ENCODE data around the gene STXBP5. TPM values are rescaled to one million over a fixed set of nuclear protein-coding genes. Genes with fewer than 3 reads are reported as not detected.

Gene STXBP5
- polyA plus RNA-seq, 1 experiment = 21.0 TPM

GRCh38 chr6:147331401-147331800, 127.2 kb downstream of the STXBP5 start:
- H3K4me3 ChIP-seq (ENCODE audit: low read depth, low read length) = no peak overlapping the region
- peaks cover 6% of the 10 kb centered on the region for H3K36me3 ChIP-seq (ENCODE audit: control insufficient read depth, insufficient read depth, low read length)
- CTCF ChIA-PET = interaction anchor here (1.5 kb wide), 1 partner anchor 474 kb away, joined by 4 read pairs; no protein-coding TSS in a partner anchor
- no peak for TF ChIP-seq CTCF (IDR thresholded peaks at IDR 0.05; ENCODE audit: insufficient read depth, low read depth, low read length)
- DNase-seq (ENCODE audit: low read depth) = no peak
- POLR2A ChIA-PET = interaction anchor here (0.6 kb wide), 1 partner anchor 10 kb away, joined by 17 read pairs; no protein-coding TSS in a partner anchor
- no peaks in the 10 kb centered on the region for H3K27me3 ChIP-seq (ENCODE audit: control insufficient read depth, insufficient read depth, low read length)

DNA sequence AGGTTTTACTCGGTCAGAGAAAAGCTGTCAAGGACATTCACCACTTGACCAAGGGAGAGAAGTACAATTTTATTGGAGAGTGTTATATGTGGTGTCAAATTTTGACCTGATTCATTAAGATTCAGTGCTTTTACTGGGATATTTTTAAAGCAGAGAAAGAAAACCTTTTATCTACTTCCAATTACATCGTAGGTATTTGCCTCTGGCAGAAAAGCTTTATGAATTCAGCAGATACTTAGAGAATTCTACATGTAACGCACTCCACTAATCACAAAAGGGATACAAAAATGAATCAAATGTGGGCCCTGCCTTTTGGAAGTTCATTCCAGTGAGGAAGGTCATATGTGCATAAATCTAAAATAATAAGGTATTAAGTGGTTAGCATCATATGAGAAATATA, 133.7 kb downstream of the STXBP5 start:
- POLR2A ChIA-PET = no interaction called here
- no peak for DNase-seq (ENCODE audit: low read depth)
- CTCF ChIA-PET = no interaction called here

DNA sequence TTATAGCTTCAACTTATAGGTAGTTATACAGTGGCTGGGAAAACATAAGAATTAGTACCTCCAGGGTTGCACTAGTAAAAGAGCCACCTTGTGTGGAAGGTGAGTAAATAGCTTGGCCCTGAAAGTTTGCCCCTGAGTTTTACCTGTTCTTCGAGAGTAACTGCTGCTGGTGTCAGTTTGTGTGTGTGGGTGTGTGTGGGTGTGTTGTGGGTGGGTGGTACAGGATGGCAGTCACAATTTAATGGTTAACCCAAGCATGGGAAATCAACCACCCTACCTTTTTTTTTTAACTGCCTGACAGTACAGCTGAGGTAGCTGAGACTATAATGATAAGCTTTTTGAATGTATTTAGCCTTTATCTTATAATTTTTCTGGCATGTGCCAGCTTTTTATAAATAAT, 137.3 kb downstream of the STXBP5 start:
- POLR2A ChIA-PET = interaction anchor here (0.6 kb wide), 1 partner anchor 10 kb away, joined by 17 read pairs; no protein-coding TSS in a partner anchor
- Histone ChIP-seq H3K27me3 (ENCODE audit: control insufficient read depth, insufficient read depth, low read length) (no peaks in the 10 kb centered on the region), H3K4me3 (ENCODE audit: low read depth, low read length) (no peak overlapping the region), H3K36me3 (ENCODE audit: control insufficient read depth, insufficient read depth, low read length) (peaks cover 3% of the 10 kb centered on the region; the same call in 1 of the 2 replicates)
- no peak for TF ChIP-seq CTCF (IDR thresholded peaks at IDR 0.05; ENCODE audit: insufficient read depth, low read depth, low read length)
- CTCF ChIA-PET = interaction anchor here (1.2 kb wide), 1 partner anchor 14 kb away, joined by 3 read pairs; no protein-coding TSS in a partner anchor
- no peak for DNase-seq (ENCODE audit: low read depth)

More for the DNA sequence above, 133.7 kb downstream of the STXBP5 start:
- peaks cover 1% of the 10 kb centered on the region; the same call in 1 of the 2 replicates for H3K36me3 ChIP-seq (ENCODE audit: control insufficient read depth, insufficient read depth, low read length)
- TF ChIP-seq CTCF (IDR thresholded peaks at IDR 0.05; ENCODE audit: insufficient read depth, low read depth, low read length) = no peak
- H3K27me3 ChIP-seq (ENCODE audit: control insufficient read depth, insufficient read depth, low read length) = no peaks in the 10 kb centered on the region
- H3K4me3 ChIP-seq (ENCODE audit: low read depth, low read length) = no peak overlapping the region

- Histone ChIP-seq H3K27me3 (ENCODE audit: control insufficient read depth, insufficient read depth, low read length) (no peaks in the 10 kb centered on the region), H3K36me3 (ENCODE audit: control insufficient read depth, insufficient read depth, low read length) (peaks cover 3% of the 10 kb centered on the region; the same call in 1 of the 2 replicates), H3K4me3 (ENCODE audit: low read depth, low read length) (no peak overlapping the region)
- no peak for TF ChIP-seq CTCF (IDR thresholded peaks at IDR 0.05; ENCODE audit: insufficient read depth, low read depth, low read length)
- DNase-seq (ENCODE audit: low read depth) = no peak
- ChIA-PET CTCF (no interaction called here), POLR2A (no interaction called here)
Observed at GRCh38 chr6:147345902-147346301, 141.7 kb downstream of the STXBP5 start.

- TF ChIP-seq CTCF (IDR thresholded peaks at IDR 0.05; ENCODE audit: insufficient read depth, low read depth, low read length) = no peak
- POLR2A ChIA-PET = no interaction called here
Observed at GRCh38 chr6:147347179-147347881, 143.1 kb downstream of the STXBP5 start.

More at GRCh38 chr6:147347179-147347881, 143.1 kb downstream of the STXBP5 start:
- H3K36me3 ChIP-seq (ENCODE audit: control insufficient read depth, insufficient read depth, low read length) = 0 out of 2 replicates have a peak, but pooled peaks cover 1% of the 10 kb centered on the region
- no peaks in the 10 kb centered on the region for H3K27me3 ChIP-seq (ENCODE audit: control insufficient read depth, insufficient read depth, low read length)
- DNase-seq (ENCODE audit: low read depth) = no peak
- CTCF ChIA-PET = no interaction called here
- no peak overlapping the region for H3K4me3 ChIP-seq (ENCODE audit: low read depth, low read length)
